H1 (cell line): ENCODE results near the gene HSPA1B.

ENCODE experiments used
- EP300 ChIP-seq, 2 experiments: IDR thresholded peaks; 1 replicate in 1 of 2; 2 replicates in 1 of 2; pipeline ENCODE4 v1.6.1; 2011 to 2012; ENCODE audit warnings: low read depth in 2 of 2, low read length in 2 of 2, mild to moderate bottlenecking in 2 of 2, borderline replicate concordance in 1 of 2, inconsistent platforms in 1 of 2, moderate library complexity in 1 of 2
- GABPA ChIP-seq: IDR thresholded peaks from 2 replicates; pipeline ENCODE4 v1.6.1; 2011; ENCODE audit warnings: mild to moderate bottlenecking, low read length, moderate library complexity, borderline replicate concordance; ENCODE audit not compliant: insufficient read depth
- KDM1A ChIP-seq: fragments of 200-600, 300-600 bp; sonication (generic); IDR thresholded peaks from 2 replicates; pipeline ENCODE4 v1.7.1; 2016; ENCODE audit warnings: mild to moderate bottlenecking, low read length, borderline replicate concordance
- MAX ChIP-seq: IDR thresholded peaks from 2 replicates; pipeline ENCODE4 v1.6.1; 2012; ENCODE audit warnings: inconsistent platforms
- NRF1 ChIP-seq: IDR thresholded peaks from 2 replicates; pipeline ENCODE4 v1.6.1; 2011; ENCODE audit warnings: mild to moderate bottlenecking, low read depth, low read length, improper control_type of control experiment
- POLR2AphosphoS5 ChIP-seq: IDR thresholded peaks from 2 replicates; pipeline ENCODE4 v1.6.1; 2011; ENCODE audit warnings: low read depth, low read length
- RAD21 ChIP-seq, 2 experiments: IDR thresholded peaks in 1 of 2; conservative IDR thresholded peaks in 1 of 2; 2 replicates each; pipeline ENCODE4 v1.6.1; 2011; ENCODE audit warnings: low read depth in 2 of 2, low read length in 2 of 2, improper control_type of control experiment in 1 of 2, inconsistent platforms in 1 of 2, mild to moderate bottlenecking in 1 of 2, moderate library complexity in 1 of 2
- RFX5 ChIP-seq: IDR thresholded peaks from 2 replicates; pipeline ENCODE4 v1.6.1; 2011; ENCODE audit warnings: low read depth, low read length, improper control_type of control experiment, borderline replicate concordance
- TAF1 ChIP-seq: IDR thresholded peaks from 2 replicates; pipeline ENCODE4 v1.6.1; 2011; ENCODE audit warnings: mild to moderate bottlenecking, low read depth, low read length
- TEAD4 ChIP-seq: IDR thresholded peaks from 2 replicates; pipeline ENCODE4 v1.6.1; 2012; ENCODE audit warnings: low read depth, low read length, inconsistent platforms, mixed read lengths
- TF ChIP-seq, protein P1 (sequence below), 3 experiments: IDR thresholded peaks; 1 replicate in 2 of 3; 2 replicates in 1 of 3; pipeline versions ENCODE4 v1.5.1 to v1.6.1; 2011; ENCODE audit warnings: low read length in 3 of 3, mild to moderate bottlenecking in 3 of 3, inconsistent platforms in 2 of 3, low read depth in 1 of 3, moderate library complexity in 1 of 3; ENCODE audit not compliant: insufficient read depth in 1 of 3; ENCODE audit errors: control extremely low read depth in 1 of 3
- TF ChIP-seq, protein P2 (sequence below): IDR thresholded peaks from 2 replicates; pipeline ENCODE4 v1.6.1; 2011; ENCODE audit warnings: low read depth, mild to moderate bottlenecking, low read length; ENCODE audit not compliant: insufficient read depth

- TF ChIP-seq RFX5 (no peak), EP300 (IDR thresholded peaks at IDR 0.05; ENCODE audit: borderline replicate concordance in 1 of 2, low read depth in 2 of 2, low read length in 2 of 2) (no peak), POLR2AphosphoS5 (no peak), MAX (no peak), RAD21 (IDR thresholded peaks at IDR 0.05 in 1 of 2, conservative IDR thresholded peaks at IDR 0.05 in 1 of 2; ENCODE audit: low read depth in 2 of 2, low read length in 2 of 2) (no peak), NRF1 (no peak), GABPA (no peak), TAF1 (no peak), KDM1A (no peak), TEAD4 (no peak)
- TF ChIP-seq, protein P1, sequence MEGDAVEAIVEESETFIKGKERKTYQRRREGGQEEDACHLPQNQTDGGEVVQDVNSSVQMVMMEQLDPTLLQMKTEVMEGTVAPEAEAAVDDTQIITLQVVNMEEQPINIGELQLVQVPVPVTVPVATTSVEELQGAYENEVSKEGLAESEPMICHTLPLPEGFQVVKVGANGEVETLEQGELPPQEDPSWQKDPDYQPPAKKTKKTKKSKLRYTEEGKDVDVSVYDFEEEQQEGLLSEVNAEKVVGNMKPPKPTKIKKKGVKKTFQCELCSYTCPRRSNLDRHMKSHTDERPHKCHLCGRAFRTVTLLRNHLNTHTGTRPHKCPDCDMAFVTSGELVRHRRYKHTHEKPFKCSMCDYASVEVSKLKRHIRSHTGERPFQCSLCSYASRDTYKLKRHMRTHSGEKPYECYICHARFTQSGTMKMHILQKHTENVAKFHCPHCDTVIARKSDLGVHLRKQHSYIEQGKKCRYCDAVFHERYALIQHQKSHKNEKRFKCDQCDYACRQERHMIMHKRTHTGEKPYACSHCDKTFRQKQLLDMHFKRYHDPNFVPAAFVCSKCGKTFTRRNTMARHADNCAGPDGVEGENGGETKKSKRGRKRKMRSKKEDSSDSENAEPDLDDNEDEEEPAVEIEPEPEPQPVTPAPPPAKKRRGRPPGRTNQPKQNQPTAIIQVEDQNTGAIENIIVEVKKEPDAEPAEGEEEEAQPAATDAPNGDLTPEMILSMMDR (IDR thresholded peaks at IDR 0.05; ENCODE audit: control extremely low read depth in 1 of 3, insufficient read depth in 1 of 3, low read depth in 1 of 3, low read length in 3 of 3): no peak
- TF ChIP-seq, protein P2, sequence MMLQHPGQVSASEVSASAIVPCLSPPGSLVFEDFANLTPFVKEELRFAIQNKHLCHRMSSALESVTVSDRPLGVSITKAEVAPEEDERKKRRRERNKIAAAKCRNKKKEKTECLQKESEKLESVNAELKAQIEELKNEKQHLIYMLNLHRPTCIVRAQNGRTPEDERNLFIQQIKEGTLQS: no peak
Measured at GRCh38 chr6:31838968-31839367, 11.4 kb downstream of the HSPA1B start.
